Mammary epithelial cell (primary cell): Measurements from ENCODE around the gene NDUFA7.

Experiments
- EZH2 ChIP-seq: IDR thresholded peaks from 2 replicates; pipeline ENCODE4 v1.6.1; 2012; ENCODE audit warnings: low read length, inconsistent platforms, borderline replicate concordance
- TF ChIP-seq, protein P1 (sequence below), 2 donors: IDR thresholded peaks in 1 of 2; conservative IDR thresholded peaks in 1 of 2; 2 replicates each; pipeline ENCODE4 v1.5.1; 2011 to 2012; ENCODE audit warnings: inconsistent platforms in 2 of 2, low read length in 2 of 2, mild to moderate bottlenecking in 2 of 2, control low read depth in 1 of 2, low read depth in 1 of 2; ENCODE audit not compliant: insufficient read depth in 1 of 2; ENCODE audit errors: extremely low read depth in 1 of 2

GRCh38 chr19:8333767-8334457, 12.7 kb upstream of the NDUFA7 start:
- TF ChIP-seq, protein P1, sequence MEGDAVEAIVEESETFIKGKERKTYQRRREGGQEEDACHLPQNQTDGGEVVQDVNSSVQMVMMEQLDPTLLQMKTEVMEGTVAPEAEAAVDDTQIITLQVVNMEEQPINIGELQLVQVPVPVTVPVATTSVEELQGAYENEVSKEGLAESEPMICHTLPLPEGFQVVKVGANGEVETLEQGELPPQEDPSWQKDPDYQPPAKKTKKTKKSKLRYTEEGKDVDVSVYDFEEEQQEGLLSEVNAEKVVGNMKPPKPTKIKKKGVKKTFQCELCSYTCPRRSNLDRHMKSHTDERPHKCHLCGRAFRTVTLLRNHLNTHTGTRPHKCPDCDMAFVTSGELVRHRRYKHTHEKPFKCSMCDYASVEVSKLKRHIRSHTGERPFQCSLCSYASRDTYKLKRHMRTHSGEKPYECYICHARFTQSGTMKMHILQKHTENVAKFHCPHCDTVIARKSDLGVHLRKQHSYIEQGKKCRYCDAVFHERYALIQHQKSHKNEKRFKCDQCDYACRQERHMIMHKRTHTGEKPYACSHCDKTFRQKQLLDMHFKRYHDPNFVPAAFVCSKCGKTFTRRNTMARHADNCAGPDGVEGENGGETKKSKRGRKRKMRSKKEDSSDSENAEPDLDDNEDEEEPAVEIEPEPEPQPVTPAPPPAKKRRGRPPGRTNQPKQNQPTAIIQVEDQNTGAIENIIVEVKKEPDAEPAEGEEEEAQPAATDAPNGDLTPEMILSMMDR (conservative IDR thresholded peaks at IDR 0.05 in 1 of 2, IDR thresholded peaks at IDR 0.05 in 1 of 2; ENCODE audit: extremely low read depth in 1 of 2, insufficient read depth in 1 of 2, low read depth in 1 of 2, low read length in 2 of 2): no peak
- TF ChIP-seq EZH2: no peak
